ENCODE results near the gene PLK2.

DNA sequence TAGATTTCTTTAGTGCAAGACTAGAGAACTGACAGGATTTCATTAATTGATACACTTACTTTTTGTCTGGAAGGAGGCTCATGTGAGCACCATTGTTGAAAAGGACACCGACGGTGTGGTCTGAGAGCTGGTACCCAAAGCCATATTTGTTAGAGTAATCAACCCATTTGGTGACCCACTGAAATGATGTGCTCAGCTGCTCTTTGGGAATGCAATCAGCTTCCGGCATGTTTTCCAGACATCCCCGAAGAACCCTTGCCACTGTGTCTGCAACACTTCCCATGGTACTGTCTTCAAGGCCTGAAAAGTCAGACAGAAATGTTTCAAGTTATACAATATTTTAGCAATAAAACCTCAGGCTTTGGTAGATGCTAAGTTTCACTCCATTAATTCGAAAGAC lies 4.4 kb downstream of the PLK2 start:
- TF ChIP-seq, protein P1, sequence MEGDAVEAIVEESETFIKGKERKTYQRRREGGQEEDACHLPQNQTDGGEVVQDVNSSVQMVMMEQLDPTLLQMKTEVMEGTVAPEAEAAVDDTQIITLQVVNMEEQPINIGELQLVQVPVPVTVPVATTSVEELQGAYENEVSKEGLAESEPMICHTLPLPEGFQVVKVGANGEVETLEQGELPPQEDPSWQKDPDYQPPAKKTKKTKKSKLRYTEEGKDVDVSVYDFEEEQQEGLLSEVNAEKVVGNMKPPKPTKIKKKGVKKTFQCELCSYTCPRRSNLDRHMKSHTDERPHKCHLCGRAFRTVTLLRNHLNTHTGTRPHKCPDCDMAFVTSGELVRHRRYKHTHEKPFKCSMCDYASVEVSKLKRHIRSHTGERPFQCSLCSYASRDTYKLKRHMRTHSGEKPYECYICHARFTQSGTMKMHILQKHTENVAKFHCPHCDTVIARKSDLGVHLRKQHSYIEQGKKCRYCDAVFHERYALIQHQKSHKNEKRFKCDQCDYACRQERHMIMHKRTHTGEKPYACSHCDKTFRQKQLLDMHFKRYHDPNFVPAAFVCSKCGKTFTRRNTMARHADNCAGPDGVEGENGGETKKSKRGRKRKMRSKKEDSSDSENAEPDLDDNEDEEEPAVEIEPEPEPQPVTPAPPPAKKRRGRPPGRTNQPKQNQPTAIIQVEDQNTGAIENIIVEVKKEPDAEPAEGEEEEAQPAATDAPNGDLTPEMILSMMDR (IDR thresholded peaks at IDR 0.05) = no peak
- TF ChIP-seq POLR2A (IDR thresholded peaks at IDR 0.05) = no peak
